GM13977 (cell line): ENCODE data around the gene FOXD4L6.
"Not testable (repeated sequence)": the region's sequence is repeated elsewhere in the genome, so short reads cannot be mapped to it uniquely, and the experiment has no call there.

Experiments used
- DNase-seq: peaks from one replicate; pipeline ENCODE4 v3.0.0; 2012; ENCODE audit warnings: low spot score
- in situ Hi-C: fragments of 300-500 bp; cut with MboI; formaldehyde crosslinking; loops from one replicate; pipeline ENCODE4 v1.12.0; 2022; ENCODE audit warnings: low sequenced_read_pairs, low pct_unique_long_range_greater_than_20kb, mixed read lengths, inconsistent platforms; ENCODE audit not compliant: unreplicated experiment

FOXD4L6 gene

DNA sequence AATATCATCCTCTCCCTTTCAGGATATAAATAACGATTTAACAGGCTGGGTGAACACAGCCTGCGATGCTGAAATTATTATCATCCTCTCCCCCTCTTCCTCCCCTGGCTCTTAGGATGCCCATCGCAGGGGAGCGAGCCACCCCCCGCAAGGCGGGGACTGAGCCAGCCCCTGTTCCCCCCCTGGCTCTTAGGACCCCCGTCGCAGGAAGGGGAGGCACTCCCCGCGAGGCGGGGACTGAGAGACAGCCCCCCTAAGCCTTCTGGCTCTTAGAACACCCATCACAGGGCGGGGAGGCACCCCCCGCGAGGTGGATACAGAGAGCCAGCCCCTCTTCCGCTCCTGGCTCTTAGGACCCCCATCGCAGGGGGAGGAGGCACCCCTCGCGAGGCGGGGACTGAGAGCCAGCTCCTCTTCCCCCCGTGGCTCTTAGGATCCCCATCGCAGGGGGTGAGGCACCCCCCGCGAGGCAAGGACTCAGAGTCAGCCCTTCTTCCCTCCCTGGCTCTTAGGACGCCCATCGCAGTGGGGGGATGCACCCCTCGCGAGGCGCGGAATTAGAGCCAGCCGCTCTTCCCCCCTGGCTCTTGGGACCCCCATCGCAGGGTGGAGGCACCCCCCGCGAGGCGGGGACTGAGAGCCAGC is 21.9 kb downstream of the FOXD4L6 start:
- DNase-seq, in situ Hi-C loops: not testable (repeated sequence)

DNA sequence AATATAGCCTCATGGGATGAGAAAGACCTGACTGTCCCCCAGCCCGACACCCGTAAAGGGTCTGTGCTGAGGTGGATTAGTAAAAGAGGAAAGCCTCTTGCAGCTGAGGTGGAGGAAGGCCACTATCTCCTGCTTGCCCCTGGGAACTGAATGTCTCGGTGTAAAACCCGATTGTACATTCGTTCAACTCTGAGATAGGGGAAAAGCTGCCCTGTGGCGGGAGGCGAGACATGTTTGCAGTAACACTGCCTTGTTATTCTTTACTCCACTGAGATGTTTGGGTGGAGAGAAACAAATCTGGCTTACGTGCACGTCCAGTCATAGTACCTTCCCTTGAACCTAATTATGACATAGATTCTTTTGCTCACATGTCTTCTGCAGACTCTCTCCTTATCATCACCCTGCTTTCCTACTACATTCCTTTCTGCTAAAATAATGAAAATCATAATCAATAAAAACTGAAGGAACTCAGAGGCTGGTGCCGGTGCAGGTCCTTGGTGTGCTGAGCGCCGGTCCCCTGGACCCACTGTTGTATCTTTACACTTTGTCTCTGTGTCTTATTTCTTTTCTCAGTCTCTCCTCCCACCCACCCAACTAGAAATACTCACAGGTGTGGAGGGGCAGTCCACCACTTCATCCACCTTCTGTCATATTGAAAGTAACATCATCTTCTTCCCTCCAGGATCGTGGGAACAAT is 22.8 kb downstream of the FOXD4L6 start:
- in situ Hi-C loops, DNase-seq: not testable (repeated sequence)

DNA sequence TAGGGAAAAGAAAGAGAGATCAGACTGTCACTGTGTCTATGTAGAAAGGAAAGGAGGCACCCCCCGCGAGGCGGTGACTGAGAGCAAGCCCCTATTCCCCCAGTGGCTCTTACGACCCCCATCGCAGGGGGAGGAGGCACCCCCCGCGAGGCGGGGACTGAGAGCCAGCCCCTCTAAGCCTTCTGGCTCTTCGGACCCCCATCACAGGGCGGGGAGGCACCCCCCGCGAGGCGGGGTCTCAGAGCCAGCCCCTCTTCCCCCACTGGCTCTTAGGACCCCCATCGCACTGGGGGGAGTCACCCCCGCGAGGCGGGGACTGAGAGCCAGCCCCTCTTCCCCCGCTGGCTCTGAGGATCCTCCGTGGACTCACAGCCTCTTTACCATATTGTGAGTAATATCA is 23.9 kb downstream of the FOXD4L6 start:
- in situ Hi-C loops, DNase-seq: not testable (repeated sequence)

DNA sequence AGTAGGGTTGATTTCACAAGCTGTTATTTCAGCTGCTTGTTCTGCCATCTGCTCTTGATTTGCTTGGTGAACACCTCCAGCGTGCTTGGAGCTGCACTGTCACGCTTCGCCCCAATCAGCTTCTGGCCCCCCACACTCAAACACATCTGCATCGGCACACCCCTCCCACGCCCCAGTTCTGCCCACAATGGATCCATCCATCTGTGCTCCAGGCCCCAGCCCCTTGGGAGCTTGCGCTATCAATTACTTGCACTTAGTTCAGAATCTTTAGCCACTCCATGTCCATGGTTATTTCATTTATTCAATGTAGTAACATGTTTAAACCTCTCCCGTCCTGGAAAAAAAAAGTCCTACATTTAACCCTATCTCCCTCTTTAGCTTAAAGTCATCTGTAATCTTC is 28.0 kb downstream of the FOXD4L6 start:
- in situ Hi-C loops = not testable (repeated sequence)

DNA sequence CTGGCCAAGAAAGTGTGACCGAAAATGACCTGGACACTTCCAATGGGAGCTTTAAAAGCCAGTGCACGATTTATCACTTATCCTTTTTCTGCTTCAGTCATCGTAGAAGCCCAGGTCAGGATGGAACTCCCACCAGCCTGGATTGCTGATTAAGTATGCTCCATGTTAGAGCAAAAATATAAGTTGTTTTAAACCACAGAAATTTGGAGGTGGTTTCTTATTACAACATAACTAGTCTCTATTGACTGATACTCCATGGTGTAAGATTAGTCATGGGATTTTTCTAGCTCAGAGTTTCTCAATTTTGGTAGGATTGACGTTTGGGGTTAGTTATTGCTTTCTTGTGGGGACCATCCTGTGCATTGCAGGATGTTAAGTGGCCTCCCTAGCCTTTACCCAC is 29.7 kb downstream of the FOXD4L6 start:
- DNase-seq, in situ Hi-C loops: not testable (repeated sequence)

More for the DNA sequence above, 28.0 kb downstream of the FOXD4L6 start:
- not testable (repeated sequence) for DNase-seq

DNA sequence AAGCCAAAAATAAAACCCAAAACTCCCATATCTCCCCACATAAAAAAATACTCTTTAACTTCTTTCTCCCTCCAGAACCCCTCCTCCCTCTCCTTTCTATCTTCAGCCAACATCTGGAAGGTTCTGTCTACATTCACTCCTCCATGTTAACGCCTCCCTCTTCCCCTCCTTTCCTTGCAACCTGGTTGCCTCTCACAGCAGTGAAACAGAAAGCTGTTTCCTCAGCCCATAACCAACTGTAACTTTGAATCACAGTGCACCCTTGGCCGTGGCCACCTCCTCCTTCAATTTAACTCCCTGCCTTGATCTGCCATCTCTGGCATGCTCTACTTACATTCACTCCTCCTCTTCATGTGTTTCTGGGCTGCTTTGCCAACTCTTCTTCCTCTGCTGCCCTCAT is 33.4 kb downstream of the FOXD4L6 start:
- in situ Hi-C loops, DNase-seq: not testable (repeated sequence)

DNA sequence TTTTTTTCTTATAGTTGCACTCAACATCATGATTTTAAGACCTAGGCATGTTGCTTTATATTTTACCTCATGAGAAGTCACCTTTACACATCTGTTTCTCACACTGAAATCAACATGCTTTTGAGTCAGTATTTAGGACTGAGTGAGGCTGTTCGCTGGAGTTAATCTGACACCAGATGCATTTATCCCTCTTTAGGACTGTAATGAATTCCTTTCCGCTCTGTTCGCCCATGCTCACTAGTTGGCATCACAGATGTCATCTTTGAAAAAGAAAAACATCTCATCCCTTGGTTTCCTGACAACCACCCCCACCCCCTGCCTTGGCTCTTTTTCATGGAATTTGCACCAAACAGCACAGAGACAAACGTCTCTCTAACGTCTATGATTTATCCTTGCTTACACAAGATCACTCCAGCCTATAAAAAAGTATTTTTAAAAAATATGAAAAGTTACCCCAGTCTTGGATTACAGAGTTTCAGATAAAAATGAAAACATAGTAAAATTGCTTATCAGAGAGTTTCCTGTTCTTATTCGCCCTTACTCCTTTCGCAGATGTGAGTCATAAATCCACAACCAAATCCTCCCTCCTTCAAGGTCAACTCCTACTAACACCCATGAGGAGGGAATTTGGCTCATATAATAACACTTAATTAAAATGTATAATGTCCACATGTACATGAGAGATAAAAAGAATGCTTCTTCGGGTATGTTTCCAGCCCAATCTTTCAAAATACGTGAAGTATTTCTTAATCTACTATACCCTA is 34.3 kb downstream of the FOXD4L6 start:
- DNase-seq, in situ Hi-C loops: not testable (repeated sequence)

DNA sequence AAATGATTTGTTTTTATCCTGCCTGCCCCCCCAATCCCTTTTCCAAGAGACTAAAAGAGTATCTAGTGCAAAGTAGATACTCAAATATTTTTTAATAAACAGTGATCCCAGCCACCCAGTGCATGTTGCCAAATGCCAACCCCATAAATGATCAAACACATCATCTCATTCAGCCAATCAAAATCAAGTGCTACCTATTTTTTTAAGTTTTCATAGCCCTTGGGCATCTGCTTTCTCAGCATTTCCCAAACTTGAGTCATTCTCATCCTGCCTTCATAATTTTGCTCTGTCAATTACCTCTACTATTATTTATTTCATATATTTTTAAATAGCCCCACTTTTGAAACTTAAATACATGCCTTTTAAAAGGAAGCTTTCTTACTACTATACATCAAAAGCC is 37.6 kb downstream of the FOXD4L6 start:
- DNase-seq, in situ Hi-C loops: not testable (repeated sequence)

DNA sequence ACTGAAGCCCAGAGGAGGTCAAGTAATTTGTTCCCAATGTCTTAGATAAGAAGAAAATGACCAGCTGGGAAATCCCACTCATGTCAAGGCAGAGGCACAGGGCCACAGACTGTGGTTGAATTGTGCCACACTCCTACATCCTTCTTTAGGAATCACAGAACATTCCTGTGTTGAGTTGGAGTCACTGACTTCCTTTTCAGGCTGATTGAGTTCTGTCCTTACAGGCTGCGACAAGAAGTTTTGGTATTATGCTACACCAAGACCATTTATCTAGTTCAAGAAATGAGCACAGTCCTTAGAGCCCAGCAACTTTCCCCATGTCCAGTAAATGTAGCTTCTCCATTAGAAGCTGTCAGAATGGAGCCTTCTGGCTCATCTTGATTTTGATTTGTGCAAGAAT is 38.1 kb downstream of the FOXD4L6 start:
- DNase-seq, in situ Hi-C loops: not testable (repeated sequence)

DNA sequence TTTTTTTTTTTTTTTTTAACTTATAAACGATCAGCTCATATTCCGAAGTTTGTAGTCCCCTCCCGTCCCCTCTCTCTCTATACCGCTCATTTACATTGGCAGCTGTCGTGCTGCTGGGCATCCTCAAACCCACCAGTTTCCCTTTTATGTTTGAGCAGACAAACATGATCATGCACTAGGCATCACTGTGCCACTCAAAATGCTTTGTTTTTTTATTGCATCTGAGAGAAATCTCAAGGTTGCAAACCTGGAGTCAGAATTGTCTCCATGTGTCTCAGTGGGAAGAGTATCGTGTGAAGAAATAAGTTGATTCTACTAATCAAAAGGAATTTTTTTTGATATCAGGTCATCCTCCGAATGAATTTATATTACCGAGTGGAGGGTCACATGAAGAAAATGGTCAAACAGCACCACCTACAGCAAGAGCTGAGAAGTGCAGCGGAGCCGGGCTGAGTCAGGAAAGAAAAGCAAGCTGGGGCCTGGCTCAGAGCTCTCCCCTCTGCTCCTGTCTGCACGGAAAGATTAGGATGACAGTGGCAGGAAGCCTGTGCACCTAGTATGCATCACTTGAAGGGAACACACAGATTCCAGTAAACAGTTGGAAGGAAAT is 39.9 kb downstream of the FOXD4L6 start:
- in situ Hi-C loops, DNase-seq: not testable (repeated sequence)

DNA sequence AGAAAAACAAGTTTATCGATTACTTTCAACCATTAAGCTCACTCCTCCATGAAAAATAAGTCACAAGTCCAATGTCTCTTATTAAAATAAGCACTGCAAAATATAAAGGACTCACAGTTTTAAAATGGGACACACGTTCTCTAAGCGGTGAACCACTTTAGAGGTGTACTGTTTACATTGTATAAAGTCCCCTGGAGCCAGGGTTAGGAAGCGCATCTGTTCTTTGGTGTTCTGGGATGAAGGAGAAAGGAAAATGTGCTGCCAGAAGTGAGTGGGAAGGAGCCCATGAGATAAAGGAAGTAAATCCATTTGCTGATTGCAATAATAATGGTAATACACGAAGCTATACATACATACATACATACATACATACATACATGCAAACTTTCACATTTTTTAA is 40.6 kb downstream of the FOXD4L6 start:
- in situ Hi-C loops, DNase-seq: not testable (repeated sequence)

DNA sequence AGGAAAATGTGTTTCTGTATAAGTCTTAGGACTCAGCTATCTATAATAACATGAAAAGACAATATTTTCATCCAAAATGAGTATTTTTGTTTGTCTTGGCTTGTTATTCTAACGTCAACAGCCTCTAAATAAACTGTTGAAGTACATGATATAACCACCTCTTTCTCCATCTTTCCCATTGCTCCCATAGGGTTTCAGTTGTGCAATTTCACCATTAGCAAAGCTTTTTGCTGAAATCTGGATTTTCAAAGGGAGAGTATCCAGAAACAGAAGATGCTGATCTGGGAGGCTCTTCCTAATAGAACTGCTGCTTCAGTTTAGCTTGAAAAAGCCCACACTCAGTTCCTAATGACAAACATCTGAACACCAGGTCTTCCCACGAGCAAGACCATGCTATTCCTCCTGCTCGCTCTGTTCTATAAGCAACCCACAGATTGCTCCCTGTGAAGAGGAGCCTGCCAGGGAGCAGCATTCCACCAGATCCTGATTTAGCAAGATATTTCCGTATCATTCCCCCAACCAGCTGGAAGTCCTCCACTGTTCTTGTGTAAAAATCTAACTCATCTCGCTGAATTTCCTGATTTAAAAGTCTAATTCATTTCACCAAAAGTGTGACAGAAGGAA is 41.2 kb downstream of the FOXD4L6 start:
- in situ Hi-C loops, DNase-seq: not testable (repeated sequence)

DNA sequence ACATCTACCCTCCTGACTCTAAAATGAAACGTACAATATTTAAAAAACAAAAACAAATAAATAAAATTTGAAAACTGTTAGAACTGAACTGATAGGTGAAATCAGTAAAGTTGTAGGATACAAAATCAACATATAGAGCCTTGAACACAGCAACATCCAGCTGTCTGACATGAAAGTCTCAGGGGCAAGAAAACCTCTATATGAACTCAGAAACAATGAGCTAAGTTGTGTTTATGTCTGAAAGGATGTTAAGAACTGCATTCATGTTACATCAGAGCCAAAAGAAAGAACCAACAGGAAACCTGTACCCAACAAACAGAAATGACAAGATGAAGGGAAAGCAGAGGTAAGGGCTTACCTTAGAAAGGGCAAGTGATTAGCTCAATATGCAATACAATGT is 41.8 kb downstream of the FOXD4L6 start:
- in situ Hi-C loops, DNase-seq: not testable (repeated sequence)

DNA sequence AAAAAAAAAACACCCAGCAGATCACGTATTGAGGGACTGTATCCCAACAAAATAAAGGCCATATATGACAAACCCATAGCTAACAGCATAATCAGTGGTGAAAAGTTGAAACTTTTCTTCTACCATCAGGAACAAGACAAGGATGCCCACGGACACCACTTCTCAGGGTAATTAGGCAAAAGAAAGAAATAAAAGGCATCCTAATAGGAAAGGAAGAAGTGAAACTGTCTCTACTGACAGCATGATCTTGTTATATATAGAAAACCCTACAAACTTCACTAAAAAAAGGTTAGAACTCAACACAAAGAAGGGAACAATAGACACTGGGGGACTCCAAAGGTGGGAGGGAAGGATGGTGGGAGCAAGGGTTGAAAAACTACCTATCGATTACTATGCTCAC is 42.3 kb downstream of the FOXD4L6 start:
- in situ Hi-C loops, DNase-seq: not testable (repeated sequence)

DNA sequence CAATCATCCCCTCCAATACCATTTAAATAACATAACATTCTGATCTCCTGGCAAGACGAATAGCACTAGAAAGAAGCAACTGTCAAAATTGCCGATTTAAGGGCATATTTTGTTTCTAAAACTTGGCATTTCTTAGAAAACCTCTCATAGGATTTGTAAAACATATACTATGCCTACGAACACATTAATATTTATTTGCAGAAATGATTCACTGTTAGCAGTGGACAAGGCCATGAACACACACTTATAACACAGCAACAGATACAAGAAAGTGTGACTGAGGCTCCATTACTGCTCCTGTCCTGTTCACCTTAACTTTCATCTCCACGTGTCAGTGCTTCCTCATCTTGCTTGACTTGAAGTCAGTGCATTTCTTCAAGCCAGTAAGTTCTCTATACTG is 46.1 kb downstream of the FOXD4L6 start:
- in situ Hi-C loops, DNase-seq: not testable (repeated sequence)

DNA sequence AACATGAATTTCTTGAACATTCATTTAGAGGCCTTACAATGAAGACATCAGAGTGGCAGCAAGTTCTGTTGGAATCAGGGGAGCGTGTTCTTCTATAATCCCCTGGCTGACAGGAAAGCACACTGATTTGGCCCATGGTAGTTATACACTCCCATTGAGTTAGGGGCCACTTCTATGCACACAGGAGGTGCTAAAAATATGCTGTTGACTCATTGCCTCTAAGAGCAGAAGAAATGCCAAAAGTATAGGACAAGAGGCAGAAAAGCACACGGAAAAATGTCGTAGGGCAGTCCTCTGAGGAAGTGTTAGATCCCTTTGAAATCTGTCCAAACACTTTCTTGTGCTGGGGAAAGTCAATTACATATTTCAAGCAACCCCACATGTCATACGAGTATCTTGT is 49.0 kb downstream of the FOXD4L6 start:
- in situ Hi-C loops, DNase-seq: not testable (repeated sequence)

DNA sequence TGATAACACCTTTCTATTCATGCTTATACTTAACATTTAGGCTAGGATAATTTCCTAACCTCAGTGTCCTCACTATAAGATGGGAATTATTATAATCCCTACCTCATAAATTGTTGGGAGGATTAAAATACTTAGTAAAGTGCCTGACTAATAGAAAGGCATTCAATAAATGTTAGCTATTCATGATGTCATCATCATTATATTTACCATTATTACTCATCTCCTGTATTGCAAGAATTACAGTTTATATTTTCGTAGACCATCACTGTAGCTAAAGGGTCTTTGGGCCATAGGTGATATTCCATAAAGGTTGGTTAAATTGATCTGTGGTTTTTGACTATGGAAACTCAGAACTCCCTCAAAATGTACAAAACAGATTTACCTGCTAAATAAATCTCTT is 50.9 kb downstream of the FOXD4L6 start:
- in situ Hi-C loops, DNase-seq: not testable (repeated sequence)
